HepG2 (cell line): Measurements from ENCODE around the gene MRPL48. TPM values are rescaled to one million over a fixed set of nuclear protein-coding genes. Genes with fewer than 3 reads are reported as not detected.

Experiments used
- ATAC-seq: fragments of 200-7000 bp; cut with Tn5 transposase; 3 replicates; pipeline ENCODE4 v1.9.1; 2020; ENCODE audit warnings: mild to moderate bottlenecking, moderate library complexity
- BruUV-seq: library from RNA; stranded (reverse); fragments of 400-500 nt; replicated peaks from 2 replicates; lab custom pipeline; 2021; lab: Mats Ljungman, UMichigan
- CTCF ChIA-PET: fragments of 300-600 bp; formaldehyde crosslinking; extraction: SDS; loops from one replicate; lab custom pipeline; 2021; ENCODE audit warnings: low total read pairs, inconsistent platforms, low intra/inter-chr PET ratio; lab: Yijun Ruan, JAX
- POLR2A ChIA-PET: fragments of 350-600 bp; sonication (Branson Sonifier 250); formaldehyde crosslinking; loops from one replicate; lab custom pipeline; 2020; ENCODE audit warnings: antibody characterized with exemption, inconsistent platforms; lab: Yijun Ruan, JAX
- DNase-seq: peaks from one replicate; pipeline ENCODE4 v3.0.0-alpha.2; 2015; ENCODE audit warnings: low spot score
- FAIRE-seq: peaks from 3 replicates; lab custom pipeline; 2011; peaks lifted over from hg19 to GRCh38; lab: Jason Lieb, UNC
- H2AFZ ChIP-seq: one replicate; pipeline ENCODE4 v1.6.1; 2011; ENCODE audit warnings: low read length, inconsistent platforms
- H3K27ac ChIP-seq: fragments of 300-600 bp; 3 replicates; pipeline ENCODE4 v1.8.0; 2011; ENCODE audit warnings: mixed run types, mild to moderate bottlenecking, mixed read lengths, low read length, inconsistent platforms; ENCODE audit not compliant: insufficient read depth; ENCODE audit errors: extremely low read length
- H3K27me3 ChIP-seq, 2 experiments: fragments of 200-600 bp in 1 of 2; 2 replicates in 1 of 2; 3 replicates in 1 of 2; pipeline versions ENCODE4 v1.6.0 to v1.8.0; 2011; ENCODE audit warnings: low read length in 2 of 2, mild to moderate bottlenecking in 2 of 2, moderate library complexity in 2 of 2, inconsistent platforms in 1 of 2; ENCODE audit not compliant: insufficient read depth in 2 of 2, control insufficient read depth in 1 of 2
- H3K36me3 ChIP-seq, 2 experiments: fragments of 200-600 bp in 1 of 2; replicated peaks in 1 of 2; 2 replicates in 1 of 2; 3 replicates in 1 of 2; pipeline versions ENCODE4 v1.5.1 to v1.8.0; 2011; ENCODE audit warnings: low read length in 2 of 2, inconsistent platforms in 1 of 2; ENCODE audit not compliant: insufficient read depth in 2 of 2, control insufficient read depth in 1 of 2
- H3K4me1 ChIP-seq: 2 replicates; pipeline ENCODE4 v1.5.1; 2012; ENCODE audit warnings: low read length, inconsistent platforms; ENCODE audit not compliant: insufficient read depth
- H3K4me2 ChIP-seq: 2 replicates; pipeline ENCODE4 v1.6.0; 2011; ENCODE audit warnings: low read depth, low read length, inconsistent platforms
- H3K4me3 ChIP-seq, 3 experiments: fragments of 200-600 bp in 1 of 3; sonication (generic), shearing (Covaris generic) in 1 of 3; replicated peaks in 1 of 3; 2 replicates each; pipeline ENCODE4 v1.5.1; 2011 to 2016; ENCODE audit warnings: low read length in 3 of 3, inconsistent platforms in 2 of 3, low read depth in 2 of 3, mild to moderate bottlenecking in 2 of 3, control low read depth in 1 of 3, mixed read lengths in 1 of 3; ENCODE audit not compliant: insufficient read depth in 1 of 3
- H3K79me2 ChIP-seq: one replicate; pipeline ENCODE4 v1.6.1; 2011; ENCODE audit warnings: low read length, inconsistent platforms; ENCODE audit not compliant: insufficient read depth
- H3K9ac ChIP-seq: 2 replicates; pipeline ENCODE4 v1.6.0; 2011; ENCODE audit warnings: mild to moderate bottlenecking, low read depth, low read length, inconsistent platforms; ENCODE audit not compliant: insufficient read depth
- H3K9me3 ChIP-seq: 2 replicates; pipeline ENCODE4 v1.5.1; 2012; ENCODE audit warnings: mild to moderate bottlenecking, low read length
- H4K20me1 ChIP-seq: 2 replicates; pipeline ENCODE4 v1.6.0; 2011; ENCODE audit warnings: inconsistent platforms, mild to moderate bottlenecking, low read length, moderate library complexity; ENCODE audit not compliant: insufficient read depth
- FLYWCH1 ChIP-seq: sonication (generic); formaldehyde crosslinking; IDR thresholded peaks from 2 replicates; pipeline ENCODE4 v1.8.1; 2023; ENCODE audit warnings: mild to moderate bottlenecking, missing genetic modification reagents
- ISX ChIP-seq: sonication (generic); formaldehyde crosslinking; conservative IDR thresholded peaks from 2 replicates; pipeline ENCODE4 v1.5.0; 2020; ENCODE audit warnings: missing genetic modification reagents
- MAFK ChIP-seq, 2 experiments: IDR thresholded peaks in 1 of 2; conservative IDR thresholded peaks in 1 of 2; 2 replicates each; pipeline ENCODE4 v1.6.1; 2011; ENCODE audit warnings: improper control_type of control experiment in 2 of 2, low read length in 2 of 2
- POLR2A ChIP-seq, 2 experiments: IDR thresholded peaks; 2 replicates each; pipeline ENCODE4 v1.6.1; 2011; ENCODE audit warnings: low read depth in 2 of 2, low read length in 2 of 2, mild to moderate bottlenecking in 1 of 2, moderate library complexity in 1 of 2; ENCODE audit not compliant: insufficient read depth in 1 of 2
- POLR2G ChIP-seq: fragments of 200-400 bp; formaldehyde crosslinking; IDR thresholded peaks from 2 replicates; pipeline ENCODE4 v1.6.1; 2018; ENCODE audit warnings: mild to moderate bottlenecking, low read depth, low read length, moderate library complexity
- RBM22 ChIP-seq: fragments of 200-400 bp; formaldehyde crosslinking; optimal IDR thresholded peaks from 2 replicates; pipeline ENCODE3; 2017; ENCODE audit warnings: mild to moderate bottlenecking, low read length, moderate library complexity
- ZBTB3 ChIP-seq: sonication (generic); formaldehyde crosslinking; IDR thresholded peaks from 2 replicates; pipeline ENCODE4 v1.4.0; 2020; ENCODE audit warnings: low read depth, mild to moderate bottlenecking, moderate library complexity, missing genetic modification reagents, borderline replicate concordance
- WGBS: methylation state at CpG from one replicate; pipeline ENCODE4 v1.1.6; 2017; ENCODE audit warnings: low lambda C conversion rate; 5-methylcytosine and 5-hydroxymethylcytosine counted together
- in situ Hi-C: cut with HindIII; loops from 2 replicates; pipeline ENCODE4 v1.10.0; 2017; ENCODE audit warnings: low pct_unique_long_range_greater_than_20kb; ENCODE audit not compliant: extremely low pct_ligation_motif_present
- intact Hi-C: fragments of 100-400 bp; cut with micrococcal nuclease; formaldehyde crosslinking; loops from one replicate; pipeline ENCODE4 v1.10.0; 2022; ENCODE audit not compliant: unreplicated experiment
- polyA plus RNA-seq, 8 experiments: library from polyadenylated mRNA; depleted of rRNA in 3 of 8; stranded (reverse) in 7 of 8; unstranded in 1 of 8; fragments of >200 nt; fragmentation: Illumina TruSeq in 4 of 8; extraction: Trizol in 4 of 8; gene quantifications; 2 replicates each; pipeline versions ENCODE4 v1.2.1 to v1.2.3, GENCODE V29; 2011 to 2016; ENCODE audit warnings: low read depth in 4 of 8, missing spikeins in 1 of 8, mixed read lengths in 1 of 8; ENCODE audit not compliant: insufficient read depth in 1 of 8
- total RNA-seq, 5 experiments: library from RNA; depleted of rRNA; stranded (reverse); fragments of >200 nt; fragmentation: Illumina TruSeq; extraction: Trizol; gene quantifications; 2 replicates each; pipeline ENCODE4 v1.2.3, GENCODE V29; 2016; ENCODE audit warnings: low read depth in 1 of 5

MRPL48 gene
- total and polyA plus RNA-seq, 2 of the 13 experiments (the other 11 are each of a cell fraction or from before 2014, with no cell fraction given) = 61.2 to 67.9 TPM

GRCh38 chr11:73869332-73869949 lies 81.8 kb downstream of the MRPL48 start:
- Histone ChIP-seq H3K9ac (peak overlapping the region; percentile 2; the same call in 1 of the 2 replicates), H3K4me1 (peaks cover 47% of the 10 kb centered on the region), H2AFZ (no peak overlapping the region), H4K20me1 (no peaks in the 10 kb centered on the region), H3K36me3 (peaks cover 3 to 26% of the 10 kb centered on the region in 2 experiments; a peak in 4 of 5 replicates), H3K79me2 (peaks cover 9% of the 10 kb centered on the region), H3K27ac (peak overlapping the region; percentile 47), H3K4me2 (no peak overlapping the region), H3K9me3 (no peaks in the 10 kb centered on the region), H3K4me3 (no peak overlapping the region), H3K27me3 (no peaks in the 10 kb centered on the region)
- 0 out of 4 replicates have a peak, but pooled peaks of 1 of the 2 experiments have one; percentile 10 for TF ChIP-seq POLR2A (IDR thresholded peaks at IDR 0.05; ENCODE audit: insufficient read depth in 1 of 2, low read depth in 2 of 2, low read length in 2 of 2)
- TF ChIP-seq FLYWCH1 (CRISPR knock-in tag) = no peak
- TF ChIP-seq POLR2G = 0 out of 2 replicates have a peak, but pooled peaks have one; percentile 25
- TF ChIP-seq MAFK (conservative IDR thresholded peaks at IDR 0.05 in 1 of 2, IDR thresholded peaks at IDR 0.05 in 1 of 2; ENCODE audit: low read length in 2 of 2) = peak; percentile 26 to 56; a peak in 2 of 4 replicates
- in situ Hi-C loops = no loop called here
- intact Hi-C loops = no loop called here
- 40% methylated on average over 1 of the region's 1 CpG for WGBS
- ChIA-PET CTCF (no interaction called here), POLR2A (interaction anchor here (0.8 to 2.4 kb wide), 8 partner anchors 8 to 90 kb away, joined by 3 to 11 read pairs (median 5); partner anchors contain the start of genes COA4, MRPL48 and PAAF1)
- no peak for DNase-seq
- peak; percentile 49 for ATAC-seq
- no TSS peak for BruUV-seq
- FAIRE-seq = no peak

- H3K36me3 ChIP-seq = peaks cover 5 to 31% of the 10 kb centered on the region in 2 experiments
- ATAC-seq = no peak
- no peak overlapping the region for H2AFZ ChIP-seq
- no peaks in the 10 kb centered on the region; the same call in 1 of the 2 replicates for H4K20me1 ChIP-seq
- TF ChIP-seq POLR2A (IDR thresholded peaks at IDR 0.05; ENCODE audit: insufficient read depth in 1 of 2, low read depth in 2 of 2, low read length in 2 of 2) (0 out of 4 replicates have a peak, but pooled peaks of 1 of the 2 experiments have one; percentile 20), POLR2G (peak; percentile 56), ISX (CRISPR knock-in tag) (no peak), RBM22 (peak; percentile 56), ZBTB3 (no peak)
- TF ChIP-seq, all 625 proteins: peak for 3
- Histone ChIP-seq H3K27me3 (no peaks in the 10 kb centered on the region), H3K4me2 (no peak overlapping the region), H3K9me3 (no peaks in the 10 kb centered on the region), H3K79me2 (peaks cover 18% of the 10 kb centered on the region), H3K4me1 (peaks cover 56% of the 10 kb centered on the region), H3K9ac (no peak overlapping the region), H3K4me3 (no peak overlapping the region), H3K27ac (no peak overlapping the region)
- ChIA-PET POLR2A (interaction anchor here (1.0 to 2.4 kb wide), 2 partner anchors 10 to 14 kb away, joined by 4 to 11 read pairs; no protein-coding TSS in a partner anchor), CTCF (no interaction called here)
- no TSS peak for BruUV-seq
- intact Hi-C loops (no loop called here), in situ Hi-C loops (no loop called here)
- WGBS = 99% methylated on average over 3 of the region's 3 CpGs
- FAIRE-seq (no peak), DNase-seq (no peak)
Measured at GRCh38 chr11:73870261-73870660, 82.6 kb downstream of the MRPL48 start.
